ENCODE measurements around the gene CFAP57.
"Not testable (repeated sequence)": the region's sequence is repeated elsewhere in the genome, so short reads cannot be mapped to it uniquely, and the experiment has no call there.

Gene CFAP57

GRCh38 chr1:43174873-43175272 is 2.7 kb downstream of the CFAP57 start:
- no peak for DNase-seq (ENCODE audit: low spot score)

DNA sequence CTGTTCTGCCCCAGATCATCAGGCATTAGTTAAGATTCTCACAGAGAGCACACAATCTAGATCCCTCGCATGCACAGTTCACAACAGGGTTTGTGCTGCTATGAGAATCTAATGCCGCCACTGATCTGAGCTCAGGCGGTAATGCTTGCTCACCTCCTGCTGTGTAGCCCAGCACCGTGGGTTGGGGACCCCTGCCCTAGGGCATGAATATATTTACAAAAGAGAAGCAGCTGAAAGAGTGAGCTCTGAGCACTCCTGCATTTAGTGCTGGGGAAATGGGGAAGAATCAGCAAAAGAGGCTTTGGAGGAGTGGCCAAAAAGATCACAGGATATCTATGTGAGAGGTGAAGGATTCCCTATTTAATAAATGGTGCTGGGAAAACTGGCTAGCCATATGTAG is 5.6 kb downstream of the CFAP57 start:
- DNase-seq (ENCODE audit: low spot score): no peak

- DNase-seq (ENCODE audit: low spot score): no peak
These were observed 12.3 kb downstream of the CFAP57 start for GRCh38 chr1:43184388-43184787.

DNA sequence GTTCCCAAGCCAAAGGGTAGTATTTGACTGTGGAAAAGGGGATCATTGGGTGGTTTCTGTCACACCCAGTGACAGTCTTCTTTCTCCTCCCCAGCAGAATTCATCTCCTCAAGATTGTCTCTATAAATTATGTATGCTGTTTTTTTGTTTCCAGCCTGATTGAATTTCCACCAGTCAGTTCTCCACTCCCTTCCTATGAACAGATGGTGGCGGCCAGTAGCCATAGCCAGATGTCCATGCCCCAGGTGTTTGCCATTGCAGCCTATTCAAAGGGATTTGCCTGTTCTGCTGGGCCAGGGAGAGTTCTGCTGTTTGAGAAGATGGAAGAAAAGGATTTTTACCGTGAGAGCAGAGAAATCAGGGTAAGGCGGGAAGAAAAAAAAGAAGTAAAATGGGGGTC is 12.9 kb downstream of the CFAP57 start:
- DNase-seq (ENCODE audit: low spot score): no peak

- DNase-seq (ENCODE audit: low spot score): no peak
These were observed 16.0 kb downstream of the CFAP57 start for GRCh38 chr1:43188106-43188505.

GRCh38 chr1:43194509-43194908 is 22.4 kb downstream of the CFAP57 start:
- DNase-seq (ENCODE audit: low spot score): no peak

- no peak for DNase-seq (ENCODE audit: low spot score)
These were observed 25.4 kb downstream of the CFAP57 start for GRCh38 chr1:43197343-43198127.

DNA sequence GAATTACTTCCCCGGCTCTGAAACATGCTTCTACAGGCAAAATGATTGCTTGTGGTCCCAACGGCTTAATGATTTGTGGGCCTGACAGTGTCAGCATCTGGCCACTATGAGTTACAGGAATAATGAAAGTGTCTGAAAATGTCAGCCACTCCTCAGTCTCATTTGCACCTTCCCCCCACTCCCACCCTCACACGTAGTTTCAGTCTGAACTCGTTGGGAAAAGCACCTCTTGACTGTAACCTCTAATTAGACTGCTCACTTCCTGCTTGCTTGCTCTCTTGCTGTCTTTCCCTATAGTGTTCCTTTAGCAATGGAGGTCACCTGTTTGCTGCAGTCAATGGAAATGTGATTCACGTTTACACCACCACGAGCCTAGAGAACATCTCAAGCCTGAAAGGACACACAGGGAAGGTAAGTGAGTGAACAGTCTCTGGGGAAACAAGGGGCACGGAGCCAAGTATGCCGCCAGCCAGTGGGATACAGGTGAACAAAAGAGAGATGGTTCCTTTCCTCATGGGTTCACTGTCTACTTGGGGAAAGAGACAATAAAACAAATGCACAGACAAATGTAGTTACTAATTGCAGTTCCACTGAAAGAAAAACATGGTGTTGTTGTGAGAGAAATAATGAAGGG is 27.1 kb downstream of the CFAP57 start:
- DNase-seq (ENCODE audit: low spot score): no peak

GRCh38 chr1:43203859-43204258 is 31.7 kb downstream of the CFAP57 start:
- no peak for DNase-seq (ENCODE audit: low spot score)

DNA sequence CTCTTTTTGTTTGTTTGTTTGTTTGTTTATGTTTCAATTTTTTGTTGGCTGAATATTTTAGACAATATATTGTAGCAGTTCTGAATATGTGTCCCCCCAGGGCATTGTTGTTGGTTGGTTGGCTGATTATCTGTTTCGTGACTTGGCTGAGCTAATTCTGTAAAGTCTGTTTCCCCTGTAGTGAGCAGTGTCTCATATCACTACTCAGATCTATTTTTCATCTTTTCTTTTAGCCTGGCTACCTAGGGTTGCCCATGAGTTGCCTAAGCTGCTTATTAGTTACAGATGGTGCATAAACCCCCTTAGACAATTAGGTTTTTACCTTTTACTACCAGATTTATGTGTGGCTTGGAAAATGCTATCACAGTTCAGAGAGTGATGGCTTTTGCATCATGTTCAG is 32.3 kb downstream of the CFAP57 start:
- no peak for DNase-seq (ENCODE audit: low spot score)

DNA sequence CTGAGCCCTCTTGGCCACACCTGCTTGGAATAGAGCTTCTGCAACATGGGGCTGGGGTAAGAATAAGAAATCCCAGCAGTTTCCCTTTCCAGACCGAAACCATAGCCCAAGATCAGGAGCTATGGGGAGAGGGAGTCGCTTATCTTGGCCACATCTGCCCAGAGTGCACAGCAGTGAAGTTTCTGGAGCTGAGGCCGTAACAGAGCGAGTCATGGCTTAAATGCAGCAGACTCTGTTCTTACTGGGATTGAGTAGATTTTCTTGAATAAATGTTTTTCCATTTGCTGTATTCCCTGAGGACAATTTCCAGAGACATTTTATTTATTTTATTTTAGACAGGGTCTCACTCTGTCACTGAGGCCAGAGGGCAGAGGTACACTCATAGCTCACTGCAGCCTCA is 33.5 kb downstream of the CFAP57 start:
- DNase-seq (ENCODE audit: low spot score): no peak

DNA sequence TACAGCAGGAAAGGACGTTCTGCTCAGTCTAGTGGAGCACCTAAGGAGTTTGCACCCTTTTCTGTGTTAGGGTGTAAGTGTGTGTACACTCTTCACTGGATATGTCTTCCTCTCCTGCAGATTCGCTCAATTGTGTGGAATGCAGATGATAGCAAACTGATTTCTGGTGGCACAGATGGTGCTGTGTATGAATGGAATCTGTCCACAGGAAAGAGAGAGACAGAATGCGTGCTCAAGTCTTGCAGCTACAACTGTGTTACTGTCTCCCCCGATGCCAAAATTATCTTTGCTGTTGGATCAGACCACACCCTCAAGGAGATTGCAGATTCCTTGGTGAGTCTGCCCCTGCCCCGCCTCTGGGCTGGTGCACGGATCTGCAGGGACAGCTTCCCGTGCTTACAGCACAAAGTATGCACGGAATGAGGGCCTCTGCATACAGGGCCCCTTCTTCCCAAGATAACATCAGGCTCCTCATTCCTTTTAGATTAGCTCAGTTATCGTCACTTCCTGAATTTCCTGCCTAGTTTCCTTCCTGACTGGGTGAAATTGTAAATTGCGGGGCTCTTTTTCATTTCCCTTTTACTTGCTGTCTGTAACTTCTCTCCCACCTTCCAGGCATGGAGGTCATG is 34.6 kb downstream of the CFAP57 start:
- no peak for DNase-seq (ENCODE audit: low spot score)

GRCh38 chr1:43207229-43207853 is 35.2 kb downstream of the CFAP57 start:
- no peak for DNase-seq (ENCODE audit: low spot score)

- DNase-seq (ENCODE audit: low spot score): not testable (repeated sequence)
These were observed 36.1 kb downstream of the CFAP57 start for GRCh38 chr1:43208277-43208676.

DNA sequence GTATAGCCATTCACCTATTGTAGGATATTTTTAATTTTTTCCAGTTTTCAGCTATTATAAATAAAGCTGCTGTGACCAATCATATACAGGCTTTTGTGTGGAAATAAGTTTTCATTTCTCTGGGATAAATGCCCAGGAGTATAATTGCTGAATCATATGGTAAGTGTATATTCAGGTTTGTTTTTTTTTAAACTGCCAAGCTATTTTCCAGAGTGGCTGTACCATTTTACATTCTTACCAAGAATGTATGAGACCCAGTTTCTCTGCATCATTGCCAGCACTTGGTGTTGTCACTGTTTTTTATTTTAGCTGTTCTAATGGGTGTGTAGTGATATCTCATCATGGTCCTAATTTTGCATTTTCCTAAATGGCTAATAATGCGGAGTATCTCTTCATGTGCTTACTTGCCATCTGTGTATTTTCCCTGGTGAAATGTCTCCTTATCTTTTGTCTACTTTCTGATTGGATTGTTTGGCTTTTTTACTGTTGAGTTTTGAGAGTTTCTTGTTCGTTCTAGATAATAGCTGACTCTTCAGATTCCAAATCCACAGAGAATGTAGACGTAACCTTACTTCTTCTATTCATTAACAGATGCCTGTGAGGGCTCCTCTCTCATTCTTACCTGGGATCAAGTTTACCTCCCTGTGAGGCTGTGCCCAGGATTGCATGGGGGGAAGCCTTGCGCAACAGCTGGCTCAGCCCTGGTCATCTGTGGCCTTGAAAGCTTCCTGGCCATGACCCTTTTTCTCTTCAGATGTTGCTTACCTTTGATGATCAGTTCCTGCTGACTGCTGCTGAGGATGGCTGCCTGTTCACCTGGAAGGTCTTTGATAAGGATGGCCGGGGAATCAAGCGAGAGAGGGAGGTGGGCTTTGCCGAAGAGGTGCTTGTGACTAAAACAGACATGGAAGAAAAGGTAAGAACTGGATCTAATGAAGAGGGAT is 42.6 kb downstream of the CFAP57 start:
- DNase-seq (ENCODE audit: low spot score): no peak

DNA sequence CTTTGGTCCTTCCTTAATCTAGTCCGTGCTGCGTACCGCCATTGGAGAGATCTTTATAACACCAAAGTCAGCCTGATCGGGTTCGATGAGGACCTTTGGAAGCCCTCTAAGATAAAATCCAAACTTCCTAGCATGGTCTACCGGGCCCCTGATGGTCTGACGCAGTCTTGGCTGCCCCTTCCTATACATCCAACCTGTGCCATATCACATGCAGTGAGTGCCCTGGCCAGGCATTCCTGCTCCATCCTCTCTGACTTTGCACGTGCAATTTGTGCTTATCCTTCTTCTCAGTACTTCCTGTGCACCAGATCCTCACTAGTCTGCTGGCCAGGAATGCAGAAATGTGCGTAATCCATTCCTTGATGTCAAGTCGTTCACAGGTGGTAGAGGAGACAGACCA is 45.6 kb downstream of the CFAP57 start:
- no peak for DNase-seq (ENCODE audit: low spot score)

GRCh38 chr1:43220905-43221778 is 49.0 kb downstream of the CFAP57 start:
- DNase-seq (ENCODE audit: low spot score): no peak

- DNase-seq (ENCODE audit: low spot score): no peak
These were observed 49.7 kb downstream of the CFAP57 start for GRCh38 chr1:43221797-43222196.

GRCh38 chr1:43222879-43223278 is 50.7 kb downstream of the CFAP57 start:
- no peak for DNase-seq (ENCODE audit: low spot score)

DNA sequence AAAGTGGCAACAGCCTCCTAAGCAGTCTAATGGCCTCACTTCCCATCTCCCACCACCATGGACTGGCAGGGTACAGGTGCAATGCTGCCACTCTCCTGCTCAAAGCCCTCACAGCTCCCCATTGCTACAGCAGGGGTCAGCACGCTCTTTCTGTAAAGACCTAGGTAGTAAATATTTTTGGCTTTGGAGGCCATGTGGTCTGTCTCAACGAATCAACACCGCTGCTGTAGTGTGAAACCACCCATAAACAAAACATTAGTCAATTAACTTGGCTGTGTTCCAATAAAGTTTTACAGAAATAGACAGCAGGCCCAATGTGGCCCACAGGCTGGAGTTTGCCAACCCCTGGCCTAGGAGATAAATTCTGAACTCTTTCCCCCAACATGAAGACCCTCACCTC is 53.0 kb downstream of the CFAP57 start:
- DNase-seq (ENCODE audit: low spot score): no peak

Measured in D341Med (cell line).